ENCODE data around the gene ACTL6B. TPM values are rescaled to one million over a fixed set of nuclear protein-coding genes. Genes with fewer than 3 reads are reported as not detected.
"Not testable (repeated sequence)": the region's sequence is repeated elsewhere in the genome, so short reads cannot be mapped to it uniquely, and the experiment has no call there.

ACTL6B gene
- total RNA-seq, 2 donors from 2014 or later = not detected

DNA sequence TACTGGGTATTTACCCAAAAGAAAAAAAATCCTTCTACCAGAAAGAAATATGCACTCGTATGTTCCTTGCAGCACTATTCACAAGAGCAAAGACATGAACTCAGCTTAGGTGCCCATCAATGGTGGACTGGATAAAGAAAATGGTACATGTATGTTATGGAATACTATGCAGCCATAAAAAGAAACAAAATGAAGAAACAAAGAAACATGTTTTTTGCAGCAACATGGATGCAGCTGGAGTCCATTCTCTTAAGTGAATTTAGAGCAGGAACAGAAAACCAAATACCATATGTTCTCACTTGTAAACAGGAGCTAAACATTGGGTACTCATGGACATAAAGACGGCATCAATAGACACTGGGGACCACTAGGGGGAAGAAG, 11.8 kb upstream of the ACTL6B start:
- ATAC-seq (ENCODE audit: insufficient number of reproducible peaks, low FRiP score, low read depth) (peak; percentile 20), DNase-seq (ENCODE audit: low spot score) (no peak)
- peaks cover 3 to 13% of the 10 kb centered on the region in 2 donors for H3K4me1 ChIP-seq (ENCODE audit: control insufficient read depth in 1 of 2, low read depth in 2 of 2)
- H3K9me3 ChIP-seq = no peaks in the 10 kb centered on the region
- H3K27me3 ChIP-seq (replicated peaks; ENCODE audit: insufficient read depth) = no peaks in the 10 kb centered on the region
- H3K36me3 ChIP-seq = no peaks in the 10 kb centered on the region
- H3K27ac ChIP-seq = peak overlapping the region; percentile 24 to 39
- H3K4me3 ChIP-seq = no peak overlapping the region
- no peak for TF ChIP-seq CTCF (IDR thresholded peaks at IDR 0.05)

DNA sequence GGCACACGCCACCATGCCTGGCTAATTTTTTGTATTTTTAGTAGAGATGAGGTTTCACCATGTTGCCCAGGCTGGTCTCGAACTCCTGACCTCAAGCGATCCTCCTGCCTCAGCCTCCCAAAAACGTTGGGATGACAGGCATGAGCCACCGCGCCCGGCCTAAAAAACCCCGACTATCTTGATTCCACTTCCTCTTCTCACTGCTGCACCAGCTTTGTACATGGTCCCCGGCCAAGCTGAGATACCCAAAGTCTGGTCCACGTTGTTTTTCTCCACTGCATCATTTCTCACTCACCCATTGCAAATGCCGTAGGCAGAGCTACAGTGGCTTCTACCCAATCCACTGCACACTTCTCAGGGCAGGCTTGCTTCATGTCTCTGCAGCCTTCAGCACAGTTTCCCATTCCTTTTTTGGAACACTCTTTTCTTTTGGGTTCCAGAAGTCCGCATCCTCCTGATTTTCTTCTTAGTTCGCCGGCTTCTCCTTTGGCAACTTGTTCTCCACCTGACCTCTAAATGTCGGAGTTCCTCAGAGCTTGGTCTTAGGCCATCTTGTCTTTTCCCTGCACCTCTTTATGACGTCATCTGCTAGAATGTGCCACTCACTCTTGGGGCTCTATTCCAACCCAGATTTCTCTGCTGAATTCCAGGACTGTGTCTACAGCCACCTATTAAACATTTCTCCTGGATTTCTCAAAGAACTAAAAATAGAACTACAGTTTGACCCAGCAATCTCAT, 11.3 kb upstream of the ACTL6B start:
- Histone ChIP-seq H3K27ac (peak overlapping the region; percentile 24 to 39), H3K9me3 (no peaks in the 10 kb centered on the region), H3K4me3 (peak overlapping the region; percentile 1), H3K36me3 (no peaks in the 10 kb centered on the region), H3K4me1 (ENCODE audit: control insufficient read depth in 1 of 2, low read depth in 2 of 2) (peaks cover 0 to 13% of the 10 kb centered on the region in 2 donors), H3K27me3 (replicated peaks; ENCODE audit: insufficient read depth) (no peaks in the 10 kb centered on the region)
- no peak for TF ChIP-seq CTCF (IDR thresholded peaks at IDR 0.05)
- ATAC-seq (ENCODE audit: insufficient number of reproducible peaks, low FRiP score, low read depth) (peak; percentile 23), DNase-seq (ENCODE audit: low spot score) (no peak)

GRCh38 chr7:100665168-100665726, 9.0 kb upstream of the ACTL6B start:
- TF ChIP-seq CTCF (IDR thresholded peaks at IDR 0.05) = no peak
- Histone ChIP-seq H3K27ac (no peak overlapping the region), H3K36me3 (no peaks in the 10 kb centered on the region), H3K27me3 (replicated peaks; ENCODE audit: insufficient read depth) (no peaks in the 10 kb centered on the region), H3K9me3 (no peaks in the 10 kb centered on the region), H3K4me3 (no peak overlapping the region), H3K4me1 (ENCODE audit: control insufficient read depth in 1 of 2, low read depth in 2 of 2) (peaks cover 0 to 13% of the 10 kb centered on the region in 2 donors)
- ATAC-seq (ENCODE audit: insufficient number of reproducible peaks, low FRiP score, low read depth) = no peak
- DNase-seq (ENCODE audit: low spot score) = no peak

DNA sequence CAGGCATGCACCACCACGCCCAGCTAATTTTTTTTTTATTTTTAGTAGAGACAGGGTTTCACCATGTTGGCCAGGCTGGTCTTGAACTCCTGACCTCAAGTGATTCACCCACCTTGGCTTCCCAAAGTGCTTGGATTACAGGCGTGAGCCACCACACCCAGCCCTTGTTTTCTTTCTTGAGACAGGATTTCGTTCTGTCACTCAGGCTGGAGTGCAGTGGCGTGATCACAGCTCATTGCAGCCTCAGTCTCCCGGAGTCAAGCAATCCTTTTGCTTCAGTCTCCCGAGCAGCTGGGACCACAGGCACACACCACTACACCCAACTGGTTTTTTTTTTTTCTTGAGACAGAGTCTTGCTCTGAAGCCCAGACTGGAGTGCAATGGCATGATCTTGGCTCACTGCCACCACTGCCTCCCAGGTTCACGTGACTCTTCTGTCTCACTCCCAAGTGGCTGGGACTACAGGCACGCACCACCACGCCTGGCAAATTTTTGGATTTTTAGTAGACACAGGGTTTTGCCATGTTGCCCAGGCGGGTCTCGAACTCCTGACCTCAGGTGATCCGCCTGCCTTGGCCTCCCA, 6.0 kb upstream of the ACTL6B start:
- not testable (repeated sequence) for H3K9me3 ChIP-seq; H3K4me1 ChIP-seq (ENCODE audit: control insufficient read depth in 1 of 2, low read depth in 2 of 2); ATAC-seq (ENCODE audit: insufficient number of reproducible peaks, low FRiP score, low read depth); H3K27ac ChIP-seq; H3K4me3 ChIP-seq; H3K27me3 ChIP-seq (replicated peaks; ENCODE audit: insufficient read depth); H3K36me3 ChIP-seq; DNase-seq (ENCODE audit: low spot score)

- no peaks in the 10 kb centered on the region for H3K27me3 ChIP-seq (replicated peaks; ENCODE audit: insufficient read depth)
- TF ChIP-seq CTCF (IDR thresholded peaks at IDR 0.05) = no peak
- DNase-seq (ENCODE audit: low spot score) (no peak), ATAC-seq (ENCODE audit: insufficient number of reproducible peaks, low FRiP score, low read depth) (no peak)
- no peak overlapping the region for H3K4me3 ChIP-seq
- H3K4me1 ChIP-seq (ENCODE audit: control insufficient read depth in 1 of 2, low read depth in 2 of 2) = no peaks in the 10 kb centered on the region
- no peaks in the 10 kb centered on the region for H3K36me3 ChIP-seq
- no peak overlapping the region for H3K27ac ChIP-seq
- no peaks in the 10 kb centered on the region for H3K9me3 ChIP-seq
Measured at GRCh38 chr7:100654908-100655831, 1.1 kb downstream of the ACTL6B start.
